ENCODE data around the gene MAP4K5. TPM values are rescaled to one million over a fixed set of nuclear protein-coding genes. Genes with fewer than 3 reads are reported as not detected.
"Not testable (repeated sequence)": the region's sequence is repeated elsewhere in the genome, so short reads cannot be mapped to it uniquely, and the experiment has no call there.

MAP4K5 gene
- total and polyA plus RNA-seq, 2 of the 4 experiments (the other 2 are of a cell fraction) = 33.1 to 46.1 TPM

DNA sequence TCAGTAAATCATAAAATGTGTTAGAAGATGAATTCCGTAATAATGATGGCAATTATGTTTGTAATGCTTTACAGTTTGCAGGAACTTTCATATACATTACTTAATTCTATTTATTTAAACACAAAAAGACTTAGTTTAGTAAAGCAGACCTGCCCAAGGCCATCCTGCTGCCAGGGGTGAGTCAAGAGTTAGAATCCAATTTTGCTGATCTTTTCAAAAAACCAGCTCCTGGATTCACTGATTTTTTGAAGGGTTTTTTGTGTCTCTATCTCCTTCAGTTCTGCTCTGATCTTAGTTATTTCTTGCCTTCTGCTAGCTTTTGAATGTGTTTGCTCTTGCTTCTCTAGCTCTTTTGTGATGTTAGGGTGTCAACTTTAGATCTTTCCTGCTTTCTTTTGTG is 25.3 kb downstream of the MAP4K5 start:
- H3K56ac ChIP-seq (ENCODE audit: extremely low read depth, insufficient read depth, low read length); H2AFZ ChIP-seq (replicated peaks; ENCODE audit: low read length, poor library complexity); H3K9me1 ChIP-seq (ENCODE audit: insufficient read depth, low read length); H3K9ac ChIP-seq (ENCODE audit: low read depth, low read length); intact Hi-C loops (cut with micrococcal nuclease); DNase-seq; H3K27ac ChIP-seq (ENCODE audit: insufficient read depth, low read length); H2BK5ac ChIP-seq (ENCODE audit: low read depth, low read length, poor library complexity, severe bottlenecking); H2BK20ac ChIP-seq (ENCODE audit: low read depth, low read length); in situ Hi-C loops (cut with MboI; ENCODE audit: low sequenced_read_pairs); H3K18ac ChIP-seq (ENCODE audit: low read depth, low read length); H4K91ac ChIP-seq (ENCODE audit: insufficient read depth, low read depth, low read length); H3K4me1 ChIP-seq (ENCODE audit: control insufficient read depth, insufficient read depth, low read length); ATAC-seq (ENCODE audit: low read depth); H4K5ac ChIP-seq (ENCODE audit: low read depth, low read length); H3K9me3 ChIP-seq (ENCODE audit: control insufficient read depth, insufficient read depth, low read length); H4K8ac ChIP-seq (ENCODE audit: low read depth in 2 of 2, low read length in 2 of 2); POLR2A ChIA-PET (ENCODE audit: unreplicated experiment); H3K4me3 ChIP-seq (ENCODE audit: insufficient read depth, low read depth, low read length); CTCF ChIA-PET; H2BK15ac ChIP-seq (ENCODE audit: low read depth, low read length); H2AK5ac ChIP-seq (ENCODE audit: low read depth, low read length); H3K36me3 ChIP-seq (ENCODE audit: control insufficient read depth, insufficient read depth, low read length); BruUV-seq (replicated peaks); H2BK120ac ChIP-seq (ENCODE audit: low read depth, low read length); H3K27me3 ChIP-seq (ENCODE audit: control insufficient read depth, insufficient read depth, low read length); dilution Hi-C loops (cut with HindIII; ENCODE audit: low sequenced_read_pairs, unreplicated experiment); H2AK9ac ChIP-seq (replicated peaks; ENCODE audit: low read depth, low read length, poor library complexity); H3K23ac ChIP-seq (ENCODE audit: low read depth, low read length); H3K4me2 ChIP-seq (ENCODE audit: low read depth, low read length); H3K4ac ChIP-seq (ENCODE audit: low read depth, low read length); H3K14ac ChIP-seq (replicated peaks; ENCODE audit: low read depth, low read length): not testable (repeated sequence)
- peaks cover 13 to 41% of the 10 kb centered on the region in 2 experiments for H3K79me1 ChIP-seq (ENCODE audit: low read depth in 1 of 2, low read length in 2 of 2)
- WGBS, 2 experiments (ENCODE audit: extremely low coverage in 2 of 2, insufficient read length in 1 of 2) = no CpG with 5 or more reads among the region's 1 CpG
- peaks cover 38% of the 10 kb centered on the region for H4K20me1 ChIP-seq (ENCODE audit: insufficient read depth, low read length)

Data from IMR-90 (cell line).